ENCODE results near the gene DOCK2.

- TF ChIP-seq CTCF (IDR thresholded peaks at IDR 0.05; ENCODE audit: low read depth, low read length, poor library complexity, severe bottlenecking) (no peak), EZH2phosphoT487 (IDR thresholded peaks at IDR 0.05; ENCODE audit: borderline replicate concordance, low read length) (no peak)
Observed at GRCh38 chr5:169706071-169706470, 69.0 kb downstream of the DOCK2 start.

All from DOHH2 (cell line).